Inferior parietal cortex (tissue), 1 donor: ENCODE data around the gene HECW1.

Experiments used
- DNase-seq: peaks from one replicate; pipeline ENCODE4 v3.0.0-alpha.2; 2016; ENCODE audit errors: extremely low spot score

Gene HECW1

DNA sequence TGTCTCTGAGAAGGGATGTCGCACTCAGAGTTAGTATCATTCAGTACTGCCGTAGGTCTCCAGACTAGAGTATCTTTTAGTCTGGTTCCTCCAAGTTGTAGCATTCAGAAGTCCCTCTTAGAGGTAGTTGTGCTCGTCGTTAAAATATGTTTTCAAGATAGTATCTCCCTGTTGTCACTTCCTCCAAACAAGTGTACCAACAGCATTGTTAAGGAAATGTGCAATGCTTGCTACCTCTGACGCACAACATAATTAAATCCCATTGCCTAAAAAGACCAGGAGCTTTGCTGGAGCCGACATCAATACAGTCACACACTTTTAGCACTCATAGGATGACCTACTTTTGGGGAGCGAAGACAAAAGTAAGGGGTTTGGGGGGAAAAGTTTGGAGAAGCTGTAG lies 390.5 kb downstream of the HECW1 start:
- DNase-seq: no peak

DNA sequence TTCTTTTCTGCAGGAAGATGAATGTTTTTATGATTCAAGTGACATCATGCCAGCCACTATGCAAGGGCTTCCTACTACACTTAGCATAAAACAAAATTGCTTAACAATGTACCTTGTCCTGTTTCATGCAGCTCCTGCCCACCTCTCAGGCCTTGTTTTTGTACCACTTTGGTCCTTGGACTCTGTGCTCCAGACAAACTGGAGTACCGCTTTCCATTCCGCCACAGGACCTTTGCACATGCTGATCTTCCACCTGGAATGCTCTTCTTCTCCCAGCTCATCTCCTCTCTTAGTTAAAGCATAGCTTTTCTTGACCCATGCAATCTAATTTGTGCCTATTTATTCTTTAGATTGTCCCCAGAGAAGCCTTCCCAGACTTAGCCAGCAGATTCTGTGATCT lies 393.0 kb downstream of the HECW1 start:
- no peak for DNase-seq

DNA sequence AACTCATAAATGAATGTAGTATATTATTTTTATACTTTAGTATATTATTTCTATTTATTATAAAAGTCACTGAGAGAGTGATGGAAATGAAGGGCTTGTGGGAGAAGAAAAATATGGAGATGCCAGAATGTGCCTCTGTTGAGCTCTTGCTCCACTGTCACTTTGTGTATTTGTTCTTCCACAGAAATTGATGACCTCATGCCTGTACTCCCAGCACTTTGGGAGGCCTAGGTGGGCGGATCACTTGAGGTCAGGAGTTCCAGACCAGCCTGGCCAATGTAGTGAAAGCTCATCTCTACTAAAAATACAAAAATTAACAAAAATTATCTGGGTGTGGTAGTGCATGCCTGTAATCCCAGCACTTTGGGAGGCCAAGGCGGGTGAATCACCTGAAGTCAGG lies 394.0 kb downstream of the HECW1 start:
- no peak for DNase-seq

DNA sequence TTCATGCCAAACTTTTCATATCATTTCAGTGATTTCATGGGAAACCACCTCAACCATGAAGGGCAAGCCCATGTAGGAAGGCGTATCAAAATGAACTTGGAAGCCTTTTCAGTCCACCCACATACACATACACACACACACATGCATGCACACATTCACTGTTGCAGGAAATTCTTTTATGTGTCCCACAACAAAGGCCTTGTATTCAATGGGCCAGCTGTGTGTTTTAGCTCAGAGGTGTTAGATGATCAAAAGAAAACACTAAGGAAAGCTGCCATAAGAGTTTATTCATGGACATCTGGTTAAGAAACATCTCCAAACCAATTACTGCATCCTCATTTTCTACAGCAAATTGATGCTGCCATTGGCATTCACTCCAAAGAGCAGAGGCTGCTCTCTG lies 396.0 kb downstream of the HECW1 start:
- DNase-seq: no peak

DNA sequence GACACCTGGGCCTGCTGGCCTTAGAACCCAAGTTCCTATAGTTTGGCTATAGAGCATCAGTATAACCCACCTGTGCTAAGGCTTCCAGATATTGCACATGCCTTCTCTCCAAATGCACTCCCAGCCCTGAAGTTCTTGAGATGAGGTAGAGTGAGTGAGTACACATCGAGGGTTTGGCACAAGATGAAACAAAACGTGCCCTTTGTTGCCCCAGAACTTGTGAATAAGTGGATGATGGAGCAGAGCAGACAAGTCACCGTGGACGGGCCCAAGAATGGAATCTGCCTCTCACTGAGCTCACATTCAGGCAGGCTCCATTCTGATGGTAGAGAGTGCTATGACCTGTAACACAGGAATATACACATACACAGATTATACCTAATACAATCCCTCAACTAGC lies 397.5 kb downstream of the HECW1 start:
- no peak for DNase-seq

DNA sequence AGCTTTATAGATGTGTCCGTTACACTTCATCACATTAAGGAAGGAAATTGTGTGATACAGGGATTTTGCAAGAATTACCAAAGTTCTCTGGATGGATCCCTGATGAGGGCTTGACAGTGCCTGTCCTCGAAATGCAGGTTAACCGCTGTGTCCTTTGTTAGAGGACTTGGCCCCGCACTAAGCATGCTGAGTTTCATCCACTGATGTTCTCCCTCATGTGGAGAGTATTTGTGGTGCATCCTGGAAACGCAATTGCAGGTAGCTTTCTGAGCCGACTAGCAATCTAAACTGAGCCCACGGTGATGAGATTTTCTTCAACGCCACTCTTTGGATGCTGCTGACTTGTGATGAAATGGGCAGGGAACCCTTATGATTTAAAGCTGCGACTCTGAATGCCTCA lies 398.6 kb downstream of the HECW1 start:
- DNase-seq: no peak

DNA sequence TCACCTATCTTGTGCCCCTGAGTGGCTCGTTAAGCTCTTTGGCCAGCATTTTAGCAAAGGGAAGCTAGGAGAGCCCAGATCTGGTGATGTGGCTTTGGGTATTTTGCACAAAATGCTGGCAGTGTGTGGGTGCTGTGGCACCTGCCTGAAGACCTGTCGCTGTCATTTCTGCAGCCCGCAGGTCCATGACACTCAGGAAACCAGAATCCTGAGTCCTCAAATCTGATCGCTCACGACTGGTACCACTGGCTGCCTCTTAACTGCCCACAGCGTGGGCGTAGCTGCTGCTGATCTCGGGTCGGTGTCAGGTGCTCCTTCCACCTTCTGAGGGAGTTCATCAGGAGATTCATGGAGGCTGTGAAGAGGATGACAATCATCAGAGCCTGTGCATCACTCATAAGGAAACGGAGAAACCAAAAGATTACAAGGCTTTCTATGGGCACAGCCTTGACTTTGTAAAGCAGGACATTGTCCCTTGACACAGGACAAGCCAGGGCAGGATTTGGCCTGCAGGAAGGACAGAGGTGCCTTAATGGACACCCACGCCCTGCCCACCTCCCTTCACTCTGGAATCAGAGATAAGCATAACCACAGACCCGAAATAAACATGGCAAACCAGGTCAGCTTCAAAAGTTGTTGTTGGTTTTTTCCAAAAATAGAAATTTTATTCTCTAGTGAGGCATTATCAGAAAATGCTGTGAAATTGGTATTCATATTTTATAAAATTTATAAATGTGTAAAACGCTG lies 399.5 kb downstream of the HECW1 start:
- no peak for DNase-seq

DNA sequence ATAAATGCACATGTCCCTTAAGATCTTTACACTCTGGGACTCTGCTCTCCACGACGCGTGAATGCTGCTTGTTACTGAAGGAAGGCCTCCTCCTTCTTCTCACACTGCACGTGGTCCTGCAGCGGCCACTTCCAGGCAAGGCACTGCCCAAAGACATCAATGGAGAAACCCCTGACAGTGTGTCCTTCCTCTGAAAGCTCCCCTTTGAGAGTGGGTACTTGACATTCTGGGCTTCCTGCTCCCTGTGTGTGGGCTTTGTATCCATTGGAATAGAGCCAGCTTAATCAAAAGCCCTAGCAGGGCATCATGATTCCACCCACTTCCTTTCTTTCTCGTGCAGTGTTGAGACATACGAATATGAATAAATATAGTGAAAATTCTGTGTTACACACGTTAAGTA lies 400.8 kb downstream of the HECW1 start:
- DNase-seq: peak; percentile 22

DNA sequence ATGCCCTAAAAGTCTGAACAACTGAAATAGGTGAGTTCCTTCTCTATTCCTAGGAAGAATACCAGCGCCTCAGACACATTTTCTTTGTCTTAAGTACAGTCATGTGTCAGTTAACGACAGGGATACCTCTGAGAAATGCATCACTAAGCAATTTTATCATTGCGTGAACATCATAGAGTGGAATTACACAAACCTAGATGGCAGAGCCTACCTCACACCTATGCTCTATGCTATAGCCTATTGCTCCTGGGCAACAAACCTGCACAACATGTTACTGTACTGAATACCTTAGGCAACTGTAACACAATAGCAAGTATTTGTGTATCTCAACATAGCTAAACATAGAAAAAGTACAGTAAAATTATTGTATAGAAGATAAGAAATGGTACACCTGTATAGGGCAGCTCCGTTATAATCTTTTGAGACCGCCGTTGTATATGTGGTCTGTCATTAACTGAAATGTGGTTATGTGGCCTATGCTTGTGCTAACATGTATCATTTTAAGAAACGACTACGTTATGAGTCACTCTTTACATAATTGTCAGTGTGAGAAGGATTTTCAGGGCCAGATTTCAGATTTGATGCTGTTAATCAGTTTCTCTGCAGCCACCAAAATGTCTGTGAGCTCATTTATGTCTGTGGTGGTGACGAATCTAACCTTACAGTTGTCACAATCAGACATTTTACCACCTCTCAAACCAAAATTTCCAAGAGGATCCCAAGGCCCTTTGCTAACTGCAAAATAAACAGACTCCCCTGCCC lies 404.3 kb downstream of the HECW1 start:
- peak; percentile 17 for DNase-seq

DNA sequence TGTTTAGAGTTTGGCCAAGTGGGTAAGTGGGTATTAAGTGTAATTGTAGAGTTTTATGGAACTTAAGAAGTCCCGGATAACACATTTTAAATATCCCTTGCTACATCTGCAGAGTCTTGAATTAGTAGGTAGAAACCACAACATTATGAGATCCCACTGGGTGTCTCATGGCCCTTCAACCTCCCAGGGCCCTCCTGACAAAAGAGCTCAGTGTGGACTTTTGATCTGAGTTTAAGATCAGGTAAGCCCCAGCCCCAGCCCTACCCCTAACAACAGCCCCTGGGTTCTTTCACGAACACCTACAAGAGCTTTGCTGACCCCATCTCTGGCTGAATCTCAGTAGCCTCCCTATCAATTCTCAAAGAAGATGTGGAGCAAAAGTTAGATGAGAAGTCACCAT lies 405.0 kb downstream of the HECW1 start:
- no peak for DNase-seq

DNA sequence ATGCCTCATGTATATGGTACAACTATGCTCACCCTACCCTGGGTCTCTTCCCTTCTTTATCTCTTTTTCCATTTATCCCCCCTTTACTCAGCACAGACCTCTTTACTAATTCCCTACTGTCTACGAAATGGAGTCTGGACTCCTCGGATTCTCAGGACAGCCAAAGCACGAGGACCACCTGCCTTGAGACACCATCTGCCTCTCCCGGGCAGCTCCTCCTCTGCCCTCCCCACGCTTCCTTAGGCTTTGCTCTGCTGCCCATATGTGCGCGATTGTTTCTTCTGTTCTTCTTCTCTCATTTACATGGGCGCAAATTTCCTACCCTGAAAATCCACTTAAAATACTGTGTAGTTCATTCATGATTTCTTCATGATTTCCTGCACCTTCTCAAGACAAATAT lies 407.8 kb downstream of the HECW1 start:
- DNase-seq: no peak

DNA sequence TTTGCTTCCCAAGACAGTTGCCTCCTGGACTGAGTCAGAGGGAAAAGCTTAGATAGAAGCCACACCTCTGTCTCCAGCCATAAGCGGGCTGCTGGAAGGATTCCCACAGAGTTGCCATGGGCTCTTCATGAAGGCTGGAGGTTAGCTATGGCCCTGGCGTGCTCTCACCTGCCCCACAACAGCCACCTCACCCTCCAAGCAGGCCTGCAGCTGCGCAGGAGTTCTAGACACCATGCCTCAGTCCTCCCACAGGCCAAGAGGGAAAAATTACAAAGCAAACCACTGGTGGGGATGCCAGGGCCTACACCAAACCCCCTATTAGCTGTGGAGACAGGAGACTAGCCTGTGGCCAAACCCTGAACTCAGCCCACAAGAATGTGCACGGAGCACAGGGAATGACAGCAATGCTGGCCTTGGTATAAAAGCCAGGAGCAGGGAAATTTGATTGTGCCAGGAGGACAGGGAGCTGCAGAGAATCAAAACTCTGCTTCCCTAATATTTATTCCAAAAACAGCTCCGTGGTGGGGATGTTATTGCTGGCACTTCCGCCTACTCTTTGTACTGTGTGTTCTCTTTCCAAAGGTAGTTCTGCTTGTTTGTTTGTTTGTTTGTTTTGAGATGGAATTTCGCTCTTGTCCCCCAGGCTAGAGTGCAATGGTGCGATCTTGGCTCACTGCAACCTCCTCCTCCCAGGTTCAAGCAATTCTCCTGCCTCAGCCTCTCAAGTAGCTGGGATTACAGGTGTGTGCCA lies 410.1 kb downstream of the HECW1 start:
- no peak for DNase-seq

DNA sequence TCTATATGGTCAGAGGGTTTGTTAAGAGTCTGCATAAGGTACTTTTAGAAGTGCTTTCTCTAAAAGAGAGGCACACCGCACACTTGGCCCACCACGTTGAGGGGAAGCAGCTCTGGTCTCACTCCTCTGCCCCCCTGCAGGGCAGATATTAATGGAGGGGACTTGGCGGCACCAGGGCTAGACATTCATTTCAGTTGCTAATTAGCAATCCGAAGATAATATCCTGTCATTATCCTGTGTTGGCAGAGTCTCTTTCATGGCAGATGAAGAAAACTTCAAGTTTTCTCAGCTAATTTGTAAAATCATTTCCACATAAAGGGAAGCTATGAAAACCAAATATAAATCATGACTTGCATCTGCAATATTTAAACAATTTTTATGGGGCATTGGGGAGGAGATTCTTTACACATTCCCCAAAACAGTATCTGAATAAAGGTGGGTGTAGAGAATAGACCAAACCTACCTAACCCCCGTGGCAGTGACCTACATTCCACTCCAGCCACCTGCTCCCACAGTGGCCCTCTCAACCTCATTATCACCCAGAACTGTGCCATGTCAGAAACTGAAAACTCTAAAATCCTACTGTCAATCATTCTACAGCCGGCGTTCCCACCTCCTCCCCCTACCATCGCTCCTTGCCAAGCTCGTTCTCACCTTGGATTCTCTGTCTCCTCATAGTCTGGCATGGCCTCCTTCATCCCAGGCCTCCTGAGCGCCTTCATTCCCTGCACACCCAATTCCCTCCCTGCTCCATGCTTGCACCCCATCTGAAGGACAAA lies 416.3 kb downstream of the HECW1 start:
- DNase-seq: no peak

DNA sequence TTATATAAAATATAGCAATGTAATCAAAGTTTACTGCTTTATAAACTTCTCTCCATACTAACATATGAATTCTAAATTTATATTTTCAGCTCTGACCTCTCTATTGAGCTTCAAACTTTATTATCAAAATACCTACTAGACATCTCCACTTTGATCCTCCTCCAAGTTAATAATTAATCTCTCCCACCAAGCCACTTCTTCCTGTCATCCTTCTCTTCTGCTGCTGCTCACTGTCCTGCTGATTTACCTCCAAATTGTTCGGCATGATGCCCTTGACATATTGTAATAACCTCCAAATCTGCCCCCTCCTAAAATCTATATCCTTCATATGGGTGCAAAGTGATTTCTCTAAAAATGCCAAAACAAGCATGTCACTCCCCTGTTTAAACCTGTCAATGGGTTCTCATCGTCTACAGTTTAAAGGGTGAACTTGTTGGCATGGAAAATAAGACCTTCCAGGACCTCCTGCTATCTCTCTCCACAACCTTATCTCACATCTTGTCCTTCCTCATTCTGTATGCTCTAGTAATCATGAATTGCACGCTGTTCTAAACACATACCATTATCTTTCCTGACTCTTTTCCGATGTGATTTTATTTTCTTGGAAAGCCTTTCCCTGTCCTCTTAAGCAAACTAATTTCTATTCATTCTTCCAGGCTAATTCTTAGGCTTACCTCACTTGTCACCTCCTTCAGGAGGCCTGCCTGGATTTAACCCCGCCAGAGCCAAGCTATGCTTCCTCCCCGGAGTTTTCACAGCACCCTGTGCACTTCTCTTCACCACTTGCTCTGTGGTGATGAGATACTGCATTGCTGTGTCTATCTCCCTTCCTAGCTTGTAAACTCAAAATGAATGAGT lies 418.3 kb downstream of the HECW1 start:
- DNase-seq: no peak

DNA sequence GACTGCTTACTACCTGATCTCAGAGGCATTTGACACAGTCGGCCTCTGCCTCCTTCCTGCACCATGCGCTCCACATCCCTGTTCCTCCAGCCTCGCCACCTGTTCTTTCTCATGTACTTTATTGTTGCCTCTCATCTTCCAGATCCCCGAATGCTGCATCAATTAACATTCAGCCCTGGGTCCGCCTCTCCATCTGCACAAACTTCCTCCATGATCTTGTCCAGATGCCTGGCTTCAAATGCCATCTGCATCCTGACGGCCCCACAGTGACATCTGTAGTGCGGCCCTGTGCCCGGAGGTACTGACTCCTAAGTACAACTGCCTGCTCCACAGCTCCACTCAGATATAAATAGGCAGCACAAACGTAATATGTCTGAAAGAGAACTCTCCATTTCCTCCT lies 419.3 kb downstream of the HECW1 start:
- no peak for DNase-seq

DNA sequence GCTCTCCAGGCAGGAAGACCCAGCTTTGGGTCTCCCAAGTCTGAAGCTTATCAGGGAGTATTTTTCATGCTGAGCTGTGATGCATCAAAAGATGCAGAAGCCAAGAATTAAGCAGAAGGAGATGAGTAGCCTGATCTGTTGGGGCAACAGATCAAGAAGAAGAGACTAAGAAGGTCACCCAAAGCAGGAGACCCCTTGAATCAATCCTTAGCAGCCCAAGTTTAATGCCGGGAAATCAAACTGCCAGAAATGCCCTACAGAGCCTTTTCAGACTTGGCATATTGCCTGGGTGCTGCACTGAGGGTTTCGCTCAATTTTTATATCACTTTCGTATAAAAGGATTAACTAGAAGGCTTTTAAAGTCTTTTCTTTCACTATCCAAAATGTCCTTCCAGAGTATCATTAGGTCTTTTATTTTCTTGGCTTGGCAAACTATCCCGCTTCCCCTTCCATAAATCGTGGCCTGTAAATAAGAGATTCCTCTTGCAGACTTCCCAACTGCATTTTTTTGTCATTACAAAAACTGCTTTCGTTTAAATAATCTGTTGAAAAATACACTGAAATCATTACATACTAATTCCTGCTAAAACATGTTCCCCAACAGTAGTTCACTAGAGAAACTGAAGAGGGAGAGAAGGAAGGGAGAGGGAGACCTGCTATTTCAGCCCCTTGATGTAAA lies 421.5 kb downstream of the HECW1 start:
- DNase-seq: no peak

DNA sequence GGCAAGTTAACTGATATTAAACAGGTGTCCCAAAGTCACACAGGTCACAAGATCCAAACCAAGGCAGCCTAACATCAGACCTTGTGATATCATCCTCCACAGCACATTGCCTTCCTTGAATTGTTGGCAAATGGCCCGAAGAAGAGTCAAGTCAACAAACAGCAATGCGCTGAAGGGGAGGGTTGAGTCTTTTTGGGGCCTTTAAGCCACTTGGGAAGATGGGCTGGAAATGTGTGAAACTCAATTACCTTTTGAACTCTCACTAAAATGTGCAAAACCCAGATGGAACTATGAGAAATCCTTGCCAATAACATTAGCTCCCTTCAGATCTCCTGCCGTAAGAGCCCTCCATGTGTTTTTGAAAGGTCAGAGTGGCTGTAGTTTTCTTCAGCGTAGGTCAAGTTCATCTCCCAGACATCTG lies 422.6 kb downstream of the HECW1 start:
- no peak for DNase-seq

DNA sequence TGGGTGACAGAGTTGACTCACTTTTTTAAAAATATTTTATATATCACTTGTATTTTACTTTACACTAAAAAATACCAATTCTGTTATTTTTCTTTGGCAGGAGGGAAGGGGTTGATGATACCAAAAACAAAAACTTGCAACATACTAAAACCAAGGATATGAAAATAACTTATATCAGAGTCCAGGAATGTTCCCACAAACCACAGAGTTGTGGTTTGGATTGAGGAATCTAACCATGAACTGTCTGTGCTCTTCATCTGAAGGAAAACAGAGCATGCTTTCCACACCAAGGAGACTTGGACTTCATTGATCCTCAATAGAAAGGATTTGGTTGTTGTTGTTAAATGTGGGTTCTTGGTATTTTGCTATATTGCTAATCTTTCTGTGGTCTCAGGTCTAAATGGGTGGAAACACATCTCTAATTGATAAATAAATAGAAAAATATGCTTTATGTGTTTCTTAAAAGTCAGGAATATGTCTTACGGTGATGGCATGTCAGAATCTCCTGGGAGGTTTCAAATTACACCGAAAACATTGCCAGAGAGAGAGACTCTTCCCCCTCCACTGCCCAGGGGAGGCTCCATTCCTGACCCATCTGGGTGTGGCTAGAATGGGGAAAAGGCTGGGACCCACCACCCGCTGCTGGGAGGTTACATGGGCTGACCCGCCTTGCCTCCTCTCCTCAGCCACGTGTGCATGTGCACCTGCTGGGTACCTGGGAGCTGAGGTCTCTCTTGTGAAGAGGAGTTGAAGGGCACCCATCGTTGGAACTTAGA lies 423.6 kb downstream of the HECW1 start:
- DNase-seq: no peak

DNA sequence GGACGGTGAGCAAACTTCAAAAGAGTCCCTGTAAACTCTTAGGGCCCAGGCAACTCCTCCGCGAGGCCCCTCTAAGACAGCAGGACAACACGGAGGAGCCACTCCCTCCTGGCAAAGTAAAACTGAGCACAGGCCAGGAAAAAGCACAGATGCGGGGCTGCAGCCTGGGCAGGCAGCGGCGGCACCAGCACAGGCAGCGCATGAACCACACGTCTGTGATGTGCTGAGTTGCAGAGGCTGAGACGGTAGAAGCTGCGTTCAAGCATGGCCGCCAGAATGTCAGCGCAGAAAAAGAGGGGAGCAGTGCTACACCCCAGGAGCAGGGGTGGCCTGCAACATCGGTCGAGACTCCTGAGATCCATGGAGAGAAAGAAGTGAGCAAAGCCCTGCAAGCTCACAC lies 424.3 kb downstream of the HECW1 start:
- no peak for DNase-seq
